Right renal cortex interstitium (tissue), 3 donors: ENCODE measurements around the gene ZFYVE21. TPM values are rescaled to one million over a fixed set of nuclear protein-coding genes. Genes with fewer than 3 reads are reported as not detected.

Experiments used
- DNase-seq, 3 donors: peaks; one replicate each; pipeline ENCODE4 v3.0.0-alpha.2; 2013; ENCODE audit warnings: low read depth in 3 of 3, low spot score in 2 of 3
- polyA plus RNA-seq, 3 donors: library from polyadenylated mRNA; unstranded; fragments of 120-200 nt; gene quantifications; one replicate each; pipeline ENCODE4 v1.2.1, GENCODE V29; 2013; ENCODE audit not compliant: insufficient read length in 3 of 3

Gene ZFYVE21
- polyA plus RNA-seq, 3 donors, result 48.7 to 53.6 (median 49.6) TPM

- DNase-seq, result no peak
Observed at GRCh38 chr14:103721334-103722120, 5.9 kb downstream of the ZFYVE21 start.

GRCh38 chr14:103723748-103724081 lies 8.1 kb downstream of the ZFYVE21 start:
- DNase-seq, result no peak

- DNase-seq, result no peak
Observed at GRCh38 chr14:103724116-103724515, 8.5 kb downstream of the ZFYVE21 start.

GRCh38 chr14:103725001-103725682 lies 9.5 kb downstream of the ZFYVE21 start:
- no peak for DNase-seq

- no peak for DNase-seq
Observed at GRCh38 chr14:103725739-103726395, 10.3 kb downstream of the ZFYVE21 start.

GRCh38 chr14:103726474-103726873 lies 10.9 kb downstream of the ZFYVE21 start:
- DNase-seq, result no peak

GRCh38 chr14:103727313-103727980 lies 11.8 kb downstream of the ZFYVE21 start:
- DNase-seq, result no peak

- no peak for DNase-seq
Observed at GRCh38 chr14:103728141-103728540, 12.5 kb downstream of the ZFYVE21 start.

GRCh38 chr14:103728721-103729120 lies 13.1 kb downstream of the ZFYVE21 start:
- DNase-seq, result no peak

- DNase-seq, result no peak
Observed at GRCh38 chr14:103729496-103730448, 14.2 kb downstream of the ZFYVE21 start.

- no peak for DNase-seq
Observed at GRCh38 chr14:103730490-103731035, 15.0 kb downstream of the ZFYVE21 start.

GRCh38 chr14:103731481-103731880 lies 15.9 kb downstream of the ZFYVE21 start:
- no peak for DNase-seq

GRCh38 chr14:103731916-103732867 lies 16.6 kb downstream of the ZFYVE21 start:
- DNase-seq, result no peak

- no peak for DNase-seq
Observed at GRCh38 chr14:103732868-103733620, 17.4 kb downstream of the ZFYVE21 start.

- no peak for DNase-seq
Observed at GRCh38 chr14:103733651-103734050, 18.0 kb downstream of the ZFYVE21 start.

GRCh38 chr14:103734081-103734888 lies 18.7 kb downstream of the ZFYVE21 start:
- no peak for DNase-seq

GRCh38 chr14:103735022-103735421 lies 19.4 kb downstream of the ZFYVE21 start:
- DNase-seq, result no peak
